Kidney (tissue), 14 donors: ENCODE data around the gene TRMT1. TPM values are rescaled to one million over a fixed set of nuclear protein-coding genes. Genes with fewer than 3 reads are reported as not detected.

Experiments
- DNase-seq, 5 donors: peaks; one replicate each; pipeline ENCODE4 v3.0.0-alpha.2; 2013 to 2020
- FAIRE-seq: peaks from 2 replicates; lab custom pipeline; 2012; peaks lifted over from hg19 to GRCh38; lab: Jason Lieb, UNC
- H3K27ac ChIP-seq, 2 donors: one replicate each; pipeline ENCODE4 v1.7.0; 2013; ENCODE audit warnings: low read depth in 2 of 2, low read length in 2 of 2, inconsistent platforms in 1 of 2
- H3K27me3 ChIP-seq: one replicate; pipeline ENCODE4 v1.7.1; 2013; ENCODE audit warnings: low read length, inconsistent platforms; ENCODE audit not compliant: control insufficient read depth, insufficient read depth
- H3K36me3 ChIP-seq, 3 donors: one replicate each; pipeline versions ENCODE4 v1.7.0 to v1.7.1; 2013; ENCODE audit warnings: low read length in 3 of 3, control low read depth in 1 of 3, inconsistent platforms in 1 of 3; ENCODE audit not compliant: insufficient read depth in 3 of 3, control insufficient read depth in 2 of 3
- H3K4me1 ChIP-seq, 3 donors: one replicate each; pipeline versions ENCODE4 v1.7.0 to v1.7.1; 2013; ENCODE audit warnings: low read length in 3 of 3, inconsistent platforms in 1 of 3, low read depth in 1 of 3; ENCODE audit not compliant: control insufficient read depth in 2 of 3, insufficient read depth in 2 of 3
- H3K4me3 ChIP-seq, 3 donors: one replicate each; pipeline versions ENCODE4 v1.7.0 to v1.8.1; 2013; ENCODE audit warnings: low read length in 3 of 3, control low read depth in 1 of 3, inconsistent platforms in 1 of 3
- H3K9ac ChIP-seq, 3 donors: one replicate each; pipeline versions ENCODE4 v1.7.0 to v1.7.1; 2013; ENCODE audit warnings: low read length in 3 of 3, control low read depth in 1 of 3, inconsistent platforms in 1 of 3
- H3K9me3 ChIP-seq, 3 donors: one replicate each; pipeline versions ENCODE4 v1.7.0 to v1.7.1; 2013; ENCODE audit warnings: low read length in 3 of 3, control low read depth in 1 of 3, inconsistent platforms in 1 of 3; ENCODE audit not compliant: control insufficient read depth in 2 of 3, insufficient read depth in 1 of 3
- CTCF ChIP-seq: IDR thresholded peaks from 3 replicates; pipeline ENCODE4 v1.5.1; 2012; ENCODE audit warnings: mild to moderate bottlenecking, moderate library complexity, borderline replicate concordance; ENCODE audit not compliant: insufficient read depth; ENCODE audit errors: extremely low read depth
- intact Hi-C: fragments of 100-400 bp; cut with DNase I; formaldehyde crosslinking; loops from one replicate; pipeline ENCODE4 v1.11.1; 2022
- polyA plus RNA-seq: library from polyadenylated mRNA; stranded (reverse); fragments of 350-450 nt; fragmentation: Illumina TruSeq; extraction: RNeasy Lipid Tissue Mini Kit (QIAGEN cat#74804); gene quantifications from one replicate; pipeline ENCODE4 v1.2.3, GENCODE V29; 2014; ENCODE audit warnings: low read depth, low replicate concordance; ENCODE audit not compliant: insufficient read depth
- total RNA-seq: library from RNA; stranded (reverse); fragmentation: NEBNext Ultra II Directional; extraction: Animal tissue kit (Norgen Biotek cat#: 25700); gene quantifications from one replicate; pipeline ENCODE4 v1.2.1, GENCODE V29; 2021
- donor health status: control.
- donor health status: control.
- donor health status: control.
- donor health status: control.
- donor health status: control.
- donor health status: DM: yes; HTN: yes; CAD: no.
- donor health status: Normal renal cell carcinoma (clear cell type).

TRMT1 gene
- total and polyA plus RNA-seq, 2 donors from 2014 or later = 22.7 to 40.0 TPM

GRCh38 chr19:13100841-13101589, 15.5 kb downstream of the TRMT1 start:
- H3K9me3 ChIP-seq = no peaks in the 10 kb centered on the region
- intact Hi-C loops = no loop called here
- peaks cover 0 to 27% (median 4%) of the 10 kb centered on the region in 3 donors for H3K4me1 ChIP-seq
- peak overlapping the region in 2 of 3 donors; percentile 18 to 53 for H3K4me3 ChIP-seq
- H3K27me3 ChIP-seq = peaks cover 14% of the 10 kb centered on the region
- no peak for FAIRE-seq
- H3K36me3 ChIP-seq = no peaks in the 10 kb centered on the region
- TF ChIP-seq CTCF = peak; percentile 17
- H3K9ac ChIP-seq = no peak overlapping the region
- DNase-seq = peak in 1 of 5 donors; percentile 57
- H3K27ac ChIP-seq = no peak overlapping the region

GRCh38 chr19:13100031-13100588, 16.4 kb downstream of the TRMT1 start:
- peak overlapping the region in 1 of 3 donors; percentile 4 for H3K9ac ChIP-seq
- no peak for TF ChIP-seq CTCF
- peaks cover 0 to 28% (median 4%) of the 10 kb centered on the region in 3 donors for H3K4me1 ChIP-seq
- no peak for FAIRE-seq
- peak overlapping the region; percentile 67 to 89 for H3K27ac ChIP-seq
- no peaks in the 10 kb centered on the region for H3K36me3 ChIP-seq
- peak in 1 of 5 donors; percentile 48 for DNase-seq
- peaks cover 15% of the 10 kb centered on the region for H3K27me3 ChIP-seq
- H3K9me3 ChIP-seq = no peaks in the 10 kb centered on the region
- intact Hi-C loops = no loop called here
- H3K4me3 ChIP-seq = no peak overlapping the region

GRCh38 chr19:13099073-13099999, 17.2 kb downstream of the TRMT1 start:
- peaks cover 0 to 28% (median 4%) of the 10 kb centered on the region in 3 donors for H3K4me1 ChIP-seq
- H3K9ac ChIP-seq = peak overlapping the region in 1 of 3 donors; percentile 24
- intact Hi-C loops = loop anchor here (5.0 kb wide), 1 partner anchor 122 kb away; no protein-coding TSS in a partner anchor
- H3K36me3 ChIP-seq = no peaks in the 10 kb centered on the region
- FAIRE-seq = no peak
- peak overlapping the region; percentile 67 to 89 for H3K27ac ChIP-seq
- no peaks in the 10 kb centered on the region for H3K9me3 ChIP-seq
- no peak for TF ChIP-seq CTCF
- no peak overlapping the region for H3K4me3 ChIP-seq
- DNase-seq = peak in 3 of 5 donors; percentile 65 to 94 (median 74)
- H3K27me3 ChIP-seq = peaks cover 15% of the 10 kb centered on the region
